Motor neuron (in vitro differentiated cells): Measurements from ENCODE around the gene NAV3. TPM values are rescaled to one million over a fixed set of nuclear protein-coding genes. Genes with fewer than 3 reads are reported as not detected.
"Not testable (repeated sequence)": the region's sequence is repeated elsewhere in the genome, so short reads cannot be mapped to it uniquely, and the experiment has no call there.

Experiments
- ATAC-seq, 8 experiments: fragments of 200-7000 bp; cut with Tn5 transposase; replicated peaks in 6 of 8; 2 replicates each; pipeline ENCODE4 v1.8.0; 2021; ENCODE audit warnings: mild to moderate bottlenecking in 8 of 8, moderate library complexity in 8 of 8
- H3K27ac ChIP-seq, 2 donors: fragments of 250-450 bp; sonication (Bioruptor Pico); 2 replicates each; pipeline ENCODE4 v1.9.0; 2021; ENCODE audit warnings: antibody characterized with exemption in 2 of 2, mild to moderate bottlenecking in 2 of 2, moderate library complexity in 1 of 2
- H3K4me1 ChIP-seq, 2 donors: fragments of 250-450 bp; sonication (Bioruptor Pico); replicated peaks in 1 of 2; 2 replicates each; pipeline ENCODE4 v1.6.1; 2021; ENCODE audit warnings: antibody characterized with exemption in 2 of 2, mild to moderate bottlenecking in 2 of 2, moderate library complexity in 1 of 2
- H3K4me3 ChIP-seq, 5 donors: fragments of 250-450 bp; sonication (Bioruptor Pico); 2 replicates each; pipeline ENCODE4 v1.9.0; 2021; ENCODE audit warnings: antibody characterized with exemption in 5 of 5, mild to moderate bottlenecking in 5 of 5, moderate library complexity in 4 of 5
- WGBS, 10 experiments: fragments of 450-650 bp; shearing (Covaris generic); methylation state at CpG; one replicate each; pipeline ENCODE4 v1.0.0; 2022; 5-methylcytosine and 5-hydroxymethylcytosine counted together
- in situ Hi-C, 9 experiments: fragments of 400-800 bp; cut with MboI; loops; one replicate each; pipeline ENCODE4 v1.15.0; 2021; ENCODE audit warnings: low sequenced_read_pairs in 9 of 9, low pct_unique_long_range_greater_than_20kb in 2 of 9; ENCODE audit not compliant: unreplicated experiment in 9 of 9
- total RNA-seq, 8 experiments: library from RNA; unstranded; fragments of 300-600 nt; gene quantifications; 2 replicates each; pipeline versions ENCODE4 v1.2.3 to v1.2.4, GENCODE V29; 2022

NAV3 gene
- total RNA-seq, 8 experiments from 2014 or later = 2.4 to 92.5 (median 48.4) TPM

DNA sequence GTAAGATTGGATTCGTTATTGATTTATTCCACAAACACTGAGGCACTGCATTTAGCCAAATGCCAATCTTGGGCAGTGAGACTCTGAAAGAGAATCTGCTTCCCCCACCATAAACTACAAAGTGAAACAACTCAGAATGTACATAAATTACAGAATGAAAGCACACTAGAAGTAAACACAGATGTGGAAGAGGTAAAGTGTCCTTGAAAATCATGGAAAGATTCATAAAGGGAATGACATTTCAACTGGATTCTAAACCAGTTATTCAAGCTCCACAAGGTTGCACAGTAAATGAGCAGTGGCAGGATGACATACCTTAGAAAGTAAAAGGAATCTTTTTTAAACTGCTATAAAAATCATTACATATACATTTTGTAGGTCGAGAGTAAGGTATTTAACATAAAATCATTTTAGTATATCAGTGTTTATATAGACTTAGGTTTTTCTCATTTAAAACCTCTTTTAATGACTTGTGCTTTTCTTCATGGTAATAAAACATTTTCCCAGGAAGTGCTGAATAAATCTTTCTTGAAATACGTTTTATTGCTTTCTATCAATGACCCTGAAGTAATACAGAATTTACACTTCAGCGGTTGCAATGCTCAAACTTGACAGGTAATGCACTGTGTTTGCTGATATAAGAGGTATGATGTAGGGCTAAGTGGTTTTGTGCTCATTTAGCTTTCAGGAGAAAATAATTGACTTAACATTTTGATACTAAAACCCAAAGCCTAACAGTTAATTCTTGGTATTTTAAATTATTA lies 270.6 kb downstream of the NAV3 start:
- ATAC-seq = peak; percentile 41 to 87 (median 66)
- H3K4me1 ChIP-seq = peaks cover 0 to 26% of the 10 kb centered on the region in 2 donors
- no peak overlapping the region for H3K27ac ChIP-seq
- in situ Hi-C loops = no loop called here
- 36 to 80% (median 49%) methylated on average over 2 to 4 of the region's 4 CpGs; no CpG with 5 or more reads in 1 of the 10 experiments for WGBS, 10 experiments
- no peak overlapping the region for H3K4me3 ChIP-seq

DNA sequence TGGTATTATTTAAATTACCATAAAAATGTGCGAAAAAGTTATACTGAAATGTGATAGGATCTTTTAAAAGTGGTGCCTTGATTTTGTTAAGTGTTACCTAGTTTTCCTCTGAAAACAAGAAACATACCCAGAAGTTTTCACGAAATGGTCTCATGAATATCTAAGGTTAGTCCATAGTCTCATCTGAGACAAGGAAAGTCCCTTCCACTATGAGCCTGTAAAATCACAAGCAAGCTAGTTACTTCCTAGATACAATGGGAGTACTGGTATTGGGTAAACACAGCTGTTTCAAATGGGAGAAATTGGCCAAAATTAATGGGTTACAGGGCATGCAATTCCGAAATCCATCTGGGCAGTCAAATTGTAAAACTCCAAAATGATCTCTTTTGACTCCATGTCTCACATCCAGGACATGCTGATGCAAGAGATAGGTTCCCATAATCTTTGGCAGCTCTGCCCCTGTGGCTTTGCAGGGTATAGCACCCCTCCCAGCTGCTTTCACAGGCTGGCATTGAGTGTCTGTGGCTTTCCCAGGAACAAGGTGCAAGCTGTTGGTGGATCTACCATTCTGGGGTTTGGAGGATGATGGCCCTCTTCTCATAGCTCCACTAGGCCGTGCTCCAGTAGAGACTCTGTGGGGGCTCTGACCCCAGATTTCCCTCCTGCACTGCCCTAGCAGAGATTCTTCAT lies 271.4 kb downstream of the NAV3 start:
- Histone ChIP-seq H3K27ac (no peak overlapping the region), H3K4me3 (no peak overlapping the region), H3K4me1 (peaks cover 0 to 26% of the 10 kb centered on the region in 2 donors)
- in situ Hi-C loops = no loop called here
- 71 to 100% (median 84%) methylated on average over 2 to 4 of the region's 4 CpGs; no CpG with 5 or more reads in 1 of the 10 experiments for WGBS, 10 experiments
- ATAC-seq = peak in 2 of 8 experiments; percentile 30 to 47

DNA sequence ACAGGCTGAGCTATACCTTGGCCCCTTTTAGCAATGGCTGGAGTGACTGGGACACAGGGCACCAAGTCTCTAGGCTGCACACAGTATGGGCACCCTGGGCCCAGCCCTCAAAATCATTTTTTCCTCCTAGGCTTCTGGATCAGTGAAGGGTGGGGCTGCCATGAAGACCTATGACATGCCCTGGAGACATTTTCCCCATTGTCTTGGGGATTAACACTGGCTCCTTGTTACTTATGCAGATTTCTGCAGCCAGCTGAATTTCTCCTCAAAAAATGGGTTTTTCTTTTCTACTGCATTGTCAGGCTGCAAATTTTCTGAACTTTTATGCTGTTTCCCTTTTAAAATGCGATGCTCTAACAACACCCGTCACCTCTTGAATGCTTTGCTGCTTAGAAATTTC lies 272.1 kb downstream of the NAV3 start:
- H3K4me3 ChIP-seq, in situ Hi-C loops, ATAC-seq, H3K27ac ChIP-seq: not testable (repeated sequence)
- WGBS, 10 experiments = 60 to 94% (median 90%) methylated on average over 1 to 2 of the region's 2 CpGs; no CpG with 5 or more reads in 3 of the 10 experiments
- H3K4me1 ChIP-seq = peaks cover 0 to 26% of the 10 kb centered on the region in 2 donors

- Histone ChIP-seq H3K4me3 (no peak overlapping the region), H3K27ac (no peak overlapping the region), H3K4me1 (peaks cover 0 to 3% of the 10 kb centered on the region in 2 donors)
- no peak for ATAC-seq
- in situ Hi-C loops = no loop called here
- WGBS, 10 experiments = 10 to 100% (median 80%) methylated on average over 1 of the region's 1 CpG; no CpG with 5 or more reads in 3 of the 10 experiments
These were observed 285.2 kb downstream of the NAV3 start for GRCh38 chr12:78115889-78116288.

DNA sequence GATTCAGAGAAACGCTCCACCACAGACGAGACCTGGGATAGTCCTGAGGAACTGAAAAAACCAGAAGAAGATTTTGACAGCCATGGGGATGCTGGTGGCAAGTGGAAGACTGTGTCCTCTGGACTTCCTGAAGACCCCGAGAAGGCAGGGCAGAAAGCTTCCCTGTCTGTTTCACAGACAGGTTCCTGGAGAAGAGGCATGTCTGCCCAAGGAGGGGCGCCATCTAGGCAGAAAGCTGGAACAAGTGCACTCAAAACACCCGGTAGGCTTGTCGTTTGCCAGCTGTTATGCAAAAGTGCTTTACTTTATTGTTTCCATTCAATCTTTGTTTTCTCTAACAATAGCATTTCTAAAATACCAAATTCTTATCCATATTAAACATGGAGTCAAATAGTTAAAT lies 287.3 kb downstream of the NAV3 start:
- ATAC-seq = no peak
- Histone ChIP-seq H3K4me1 (peaks cover 0 to 5% of the 10 kb centered on the region in 2 donors), H3K4me3 (no peak overlapping the region), H3K27ac (no peak overlapping the region)
- in situ Hi-C loops = no loop called here
- WGBS, 10 experiments = 64 to 96% (median 78%) methylated on average over 1 to 6 of the region's 6 CpGs

GRCh38 chr12:78118486-78118885 lies 287.8 kb downstream of the NAV3 start:
- no peak for ATAC-seq
- Histone ChIP-seq H3K27ac (no peak overlapping the region), H3K4me3 (no peak overlapping the region), H3K4me1 (peaks cover 0 to 5% of the 10 kb centered on the region in 2 donors)
- in situ Hi-C loops = no loop called here
- WGBS, 10 experiments = 49 to 100% (median 97%) methylated on average over 2 of the region's 2 CpGs; no CpG with 5 or more reads in 1 of the 10 experiments

GRCh38 chr12:78119351-78119918 lies 288.7 kb downstream of the NAV3 start:
- WGBS, 10 experiments = 58 to 100% (median 94%) methylated on average over 1 to 9 of the region's 12 CpGs; no CpG with 5 or more reads in 1 of the 10 experiments
- in situ Hi-C loops = no loop called here
- Histone ChIP-seq H3K4me1 (peaks cover 0 to 5% of the 10 kb centered on the region in 2 donors), H3K27ac (no peak overlapping the region), H3K4me3 (no peak overlapping the region)
- no peak for ATAC-seq

GRCh38 chr12:78120306-78120705 lies 289.6 kb downstream of the NAV3 start:
- H3K4me3 ChIP-seq = no peak overlapping the region
- H3K27ac ChIP-seq = no peak overlapping the region
- no peak for ATAC-seq
- H3K4me1 ChIP-seq = peaks cover 0 to 5% of the 10 kb centered on the region in 2 donors
- in situ Hi-C loops = loop anchor here in 2 of 9 experiments (10.0 kb wide), 1 partner anchor 116 kb away; no protein-coding TSS in a partner anchor

DNA sequence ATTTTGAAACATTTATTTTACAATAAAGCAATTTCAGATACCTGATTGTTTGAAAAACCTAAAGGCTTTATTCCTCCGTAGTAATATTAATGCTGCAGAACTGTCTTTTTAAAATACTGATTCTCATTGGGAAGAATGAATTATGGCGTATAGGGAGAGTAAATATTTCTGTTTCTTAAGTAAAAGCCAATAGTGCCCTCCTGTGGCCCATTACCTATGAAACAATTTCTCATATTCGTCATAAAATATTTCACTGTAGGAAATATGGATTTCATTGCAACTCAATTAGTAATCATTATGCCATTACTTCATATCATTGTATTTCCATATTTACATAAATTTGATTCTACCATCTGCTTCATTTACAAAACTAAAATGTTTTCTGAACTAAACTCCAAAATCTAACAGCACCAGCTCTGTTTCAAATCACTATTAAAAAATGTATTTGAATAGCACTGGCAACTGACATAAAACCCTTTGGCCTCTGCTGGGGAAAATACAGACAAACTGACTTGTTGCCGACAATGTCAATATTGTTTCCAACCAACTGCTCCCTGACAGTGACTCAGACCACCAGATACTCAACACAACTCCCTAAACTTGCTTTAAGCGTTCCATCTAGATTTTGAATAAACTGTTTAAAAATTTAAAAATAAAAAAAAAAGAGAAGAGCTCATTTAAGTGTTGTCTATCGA lies 290.3 kb downstream of the NAV3 start:
- H3K4me3 ChIP-seq = no peak overlapping the region
- peak in 3 of 8 experiments; percentile 25 to 59 (median 36) for ATAC-seq
- H3K27ac ChIP-seq = no peak overlapping the region
- WGBS, 10 experiments = 16 to 97% (median 80%) methylated on average over 1 to 6 of the region's 6 CpGs
- H3K4me1 ChIP-seq = peaks cover 0 to 5% of the 10 kb centered on the region in 2 donors
- in situ Hi-C loops = loop anchor here in 2 of 9 experiments (10.0 kb wide), 1 partner anchor 116 kb away; no protein-coding TSS in a partner anchor

DNA sequence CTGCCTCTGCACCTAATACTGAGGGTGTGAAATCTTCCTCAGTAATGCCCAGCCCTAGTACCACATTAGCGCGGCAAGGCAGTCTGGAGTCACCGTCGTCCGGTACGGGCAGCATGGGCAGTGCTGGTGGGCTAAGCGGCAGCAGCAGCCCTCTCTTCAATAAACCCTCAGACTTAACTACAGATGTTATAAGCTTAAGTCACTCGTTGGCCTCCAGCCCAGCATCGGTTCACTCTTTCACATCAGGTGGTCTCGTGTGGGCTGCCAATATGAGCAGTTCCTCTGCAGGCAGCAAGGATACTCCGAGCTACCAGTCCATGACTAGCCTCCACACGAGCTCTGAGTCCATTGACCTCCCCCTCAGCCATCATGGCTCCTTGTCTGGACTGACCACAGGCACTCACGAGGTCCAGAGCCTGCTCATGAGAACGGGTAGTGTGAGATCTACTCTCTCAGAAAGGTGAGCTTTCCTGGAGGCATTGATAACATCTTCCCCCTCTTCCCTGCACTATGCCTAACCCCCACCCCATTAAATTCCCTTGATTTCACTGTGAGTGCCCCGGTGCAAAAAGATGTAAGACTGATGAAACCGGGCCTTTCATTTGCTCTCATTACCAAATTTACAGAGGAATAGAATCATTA lies 291.4 kb downstream of the NAV3 start:
- 80 to 100% (median 94%) methylated on average over 1 to 12 of the region's 16 CpGs; no CpG with 5 or more reads in 4 of the 10 experiments for WGBS, 10 experiments
- H3K4me3 ChIP-seq = no peak overlapping the region
- peaks cover 0 to 5% of the 10 kb centered on the region in 2 donors for H3K4me1 ChIP-seq
- in situ Hi-C loops = loop anchor here in 2 of 9 experiments (10.0 kb wide), 1 partner anchor 117 kb away; no protein-coding TSS in a partner anchor
- H3K27ac ChIP-seq = no peak overlapping the region
- ATAC-seq = peak in 1 of 8 experiments; percentile 19

GRCh38 chr12:78128211-78128610 lies 297.5 kb downstream of the NAV3 start:
- no peaks in the 10 kb centered on the region for H3K4me1 ChIP-seq
- H3K27ac ChIP-seq = no peak overlapping the region
- no peak overlapping the region for H3K4me3 ChIP-seq
- in situ Hi-C loops = loop anchor here in 2 of 9 experiments (10.0 kb wide), 1 partner anchor 123 kb away; no protein-coding TSS in a partner anchor
- 42 to 93% (median 67%) methylated on average over 1 to 2 of the region's 2 CpGs; no CpG with 5 or more reads in 1 of the 10 experiments for WGBS, 10 experiments
- no peak for ATAC-seq

DNA sequence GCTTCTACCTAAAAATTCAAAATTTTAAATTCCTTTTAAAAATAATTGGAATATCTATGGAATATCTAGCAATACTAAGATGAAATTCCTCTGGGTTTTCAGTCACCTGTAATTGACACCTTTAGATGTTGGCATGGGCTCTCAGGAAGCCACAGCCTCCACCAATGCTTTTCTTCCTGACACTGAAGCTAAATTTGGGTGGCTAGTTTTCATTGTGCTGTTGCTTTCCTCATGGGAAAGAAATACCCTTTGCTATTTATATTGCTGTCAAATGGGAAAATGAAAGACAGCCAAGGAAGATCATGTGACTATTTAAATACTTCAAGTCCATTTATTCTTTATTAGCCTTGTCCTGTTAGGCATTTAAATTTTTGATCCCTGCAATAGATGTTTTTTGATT lies 313.0 kb downstream of the NAV3 start:
- H3K4me3 ChIP-seq = no peak overlapping the region
- H3K4me1 ChIP-seq = peaks cover 0 to 7% of the 10 kb centered on the region in 2 donors
- no peak for ATAC-seq
- in situ Hi-C loops = no loop called here
- H3K27ac ChIP-seq = no peak overlapping the region
